NAMALWA (cell line): ENCODE data around the gene DNAH11.

Experiments used
- DNase-seq: peaks from one replicate; pipeline ENCODE4 v3.0.0-alpha.2; 2015; ENCODE audit warnings: low spot score

DNAH11 gene

GRCh38 chr7:21550821-21551531 lies 8.1 kb downstream of the DNAH11 start:
- DNase-seq, result peak; percentile 14

GRCh38 chr7:21562385-21562784 lies 19.5 kb downstream of the DNAH11 start:
- DNase-seq, result no peak

- no peak for DNase-seq
These were observed 22.8 kb downstream of the DNAH11 start for GRCh38 chr7:21565614-21566013.

- no peak for DNase-seq
These were observed 23.3 kb downstream of the DNAH11 start for GRCh38 chr7:21566094-21566493.

- DNase-seq, result no peak
These were observed 25.9 kb downstream of the DNAH11 start for GRCh38 chr7:21568762-21569161.

GRCh38 chr7:21572331-21573313 lies 29.8 kb downstream of the DNAH11 start:
- no peak for DNase-seq

GRCh38 chr7:21579341-21580072 lies 36.7 kb downstream of the DNAH11 start:
- no peak for DNase-seq

- no peak for DNase-seq
These were observed 37.3 kb downstream of the DNAH11 start for GRCh38 chr7:21580073-21580521.

- no peak for DNase-seq
These were observed 42.4 kb downstream of the DNAH11 start for GRCh38 chr7:21585070-21585724.

- DNase-seq, result no peak
These were observed 44.4 kb downstream of the DNAH11 start for GRCh38 chr7:21587139-21587784.

- DNase-seq, result no peak
These were observed 54.0 kb downstream of the DNAH11 start for GRCh38 chr7:21596801-21597200.

GRCh38 chr7:21603462-21603861 lies 60.6 kb downstream of the DNAH11 start:
- DNase-seq, result no peak

- no peak for DNase-seq
These were observed 61.3 kb downstream of the DNAH11 start for GRCh38 chr7:21603972-21604749.

GRCh38 chr7:21605008-21605585 lies 62.3 kb downstream of the DNAH11 start:
- no peak for DNase-seq

- DNase-seq, result no peak
These were observed 65.6 kb downstream of the DNAH11 start for GRCh38 chr7:21608465-21608864.

GRCh38 chr7:21611129-21611528 lies 68.3 kb downstream of the DNAH11 start:
- no peak for DNase-seq

- no peak for DNase-seq
These were observed 73.3 kb downstream of the DNAH11 start for GRCh38 chr7:21616091-21616490.

- no peak for DNase-seq
These were observed 74.1 kb downstream of the DNAH11 start for GRCh38 chr7:21616796-21617436.

- DNase-seq, result no peak
These were observed 74.7 kb downstream of the DNAH11 start for GRCh38 chr7:21617513-21617912.
